ENCODE data around the gene DCAKD.

The DCAKD gene

DNA sequence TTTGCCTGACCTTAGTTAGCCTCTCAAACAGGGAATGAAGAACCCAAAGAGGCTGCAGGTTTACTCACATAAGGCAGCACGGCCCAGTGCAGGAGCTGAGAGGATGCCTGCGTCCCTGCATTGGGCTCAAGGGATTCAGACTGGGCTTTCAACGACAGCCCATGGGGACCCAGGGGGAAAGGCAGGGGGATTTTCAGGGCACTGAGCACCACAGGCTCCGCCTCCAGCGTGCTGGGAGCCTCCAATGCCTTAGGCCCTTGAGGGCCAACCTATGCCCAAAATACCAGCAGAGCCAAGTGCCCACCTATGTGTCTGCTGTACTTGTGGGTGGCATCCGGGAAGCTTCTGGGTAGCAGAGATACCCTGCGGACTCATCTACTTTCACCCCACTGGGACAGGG is 22.3 kb downstream of the DCAKD start:
- CTCF ChIA-PET = interaction anchor here (0.9 to 3.2 kb wide), 4 partner anchors 10 to 109 kb away, joined by 3 to 8 read pairs (median 3); no protein-coding TSS in a partner anchor
- DNase-seq (ENCODE audit: extremely low spot score) = no peak
- POLR2A ChIA-PET = no interaction called here
- TF ChIP-seq, protein P1, sequence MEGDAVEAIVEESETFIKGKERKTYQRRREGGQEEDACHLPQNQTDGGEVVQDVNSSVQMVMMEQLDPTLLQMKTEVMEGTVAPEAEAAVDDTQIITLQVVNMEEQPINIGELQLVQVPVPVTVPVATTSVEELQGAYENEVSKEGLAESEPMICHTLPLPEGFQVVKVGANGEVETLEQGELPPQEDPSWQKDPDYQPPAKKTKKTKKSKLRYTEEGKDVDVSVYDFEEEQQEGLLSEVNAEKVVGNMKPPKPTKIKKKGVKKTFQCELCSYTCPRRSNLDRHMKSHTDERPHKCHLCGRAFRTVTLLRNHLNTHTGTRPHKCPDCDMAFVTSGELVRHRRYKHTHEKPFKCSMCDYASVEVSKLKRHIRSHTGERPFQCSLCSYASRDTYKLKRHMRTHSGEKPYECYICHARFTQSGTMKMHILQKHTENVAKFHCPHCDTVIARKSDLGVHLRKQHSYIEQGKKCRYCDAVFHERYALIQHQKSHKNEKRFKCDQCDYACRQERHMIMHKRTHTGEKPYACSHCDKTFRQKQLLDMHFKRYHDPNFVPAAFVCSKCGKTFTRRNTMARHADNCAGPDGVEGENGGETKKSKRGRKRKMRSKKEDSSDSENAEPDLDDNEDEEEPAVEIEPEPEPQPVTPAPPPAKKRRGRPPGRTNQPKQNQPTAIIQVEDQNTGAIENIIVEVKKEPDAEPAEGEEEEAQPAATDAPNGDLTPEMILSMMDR (IDR thresholded peaks at IDR 0.05; ENCODE audit: control extremely low read depth, extremely low read depth, low read depth, missing control alignments) = no peak

DNA sequence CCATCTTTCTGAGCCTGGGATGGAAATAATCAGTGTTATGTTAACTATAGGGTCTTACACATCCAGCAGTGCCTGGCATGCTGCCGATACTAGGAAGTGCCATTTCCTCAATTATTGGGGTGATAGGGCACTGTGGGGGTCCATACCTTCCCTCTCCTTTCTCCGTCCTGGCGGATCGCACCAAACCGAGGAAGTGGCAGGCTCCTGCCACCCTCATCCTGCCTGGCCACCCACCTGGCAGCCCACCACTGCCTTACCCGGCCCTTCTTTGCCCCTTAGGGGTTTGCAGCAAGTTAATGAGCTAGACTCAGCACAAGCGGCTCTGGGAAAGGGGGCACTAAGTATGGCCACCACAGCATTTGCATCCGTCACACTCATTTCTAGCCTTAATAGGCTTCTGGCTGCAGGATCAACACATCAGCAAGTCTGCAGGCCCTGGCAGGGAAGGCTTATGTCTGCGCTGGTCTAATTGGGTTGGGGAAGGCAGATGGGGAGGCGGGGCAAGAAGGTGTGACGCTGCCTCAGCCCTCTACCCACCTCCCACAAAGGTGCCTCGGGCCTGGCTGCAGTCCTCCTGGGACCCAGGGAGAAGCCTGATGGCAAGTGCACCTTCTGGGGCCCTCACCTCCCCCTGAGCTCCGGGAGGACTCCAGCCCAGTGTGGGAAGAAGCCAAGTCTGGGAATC is 28.6 kb downstream of the DCAKD start:
- ChIA-PET POLR2A (no interaction called here), CTCF (interaction anchor here (0.7 to 12.5 kb wide), 29 partner anchors 9 to 252 kb away, joined by 3 to 196 read pairs (median 5); partner anchors contain the start of gene NMT1)
- no peak for DNase-seq (ENCODE audit: extremely low spot score)
- TF ChIP-seq, protein P1 (IDR thresholded peaks at IDR 0.05; ENCODE audit: control extremely low read depth, extremely low read depth, low read depth, missing control alignments) = no peak

DNA sequence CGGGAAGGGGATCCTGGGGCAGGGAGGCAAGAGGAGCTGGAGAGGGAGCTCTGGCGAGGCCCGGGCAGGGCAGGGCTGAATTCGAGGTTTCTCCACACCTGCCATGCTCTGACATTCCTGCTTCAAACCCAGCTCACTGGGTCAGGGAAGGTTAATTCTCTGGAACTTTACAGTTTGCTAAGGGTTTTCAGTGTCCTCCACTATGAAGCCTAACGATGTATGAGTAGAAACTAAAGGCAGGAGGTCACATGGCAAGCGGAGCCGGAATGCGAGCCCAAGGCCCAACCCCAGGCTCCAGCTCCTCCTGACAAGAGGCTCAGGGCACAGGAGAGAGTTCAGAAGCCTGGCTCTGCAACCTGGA is 29.2 kb downstream of the DCAKD start:
- TF ChIP-seq, protein P1 (IDR thresholded peaks at IDR 0.05; ENCODE audit: control extremely low read depth, extremely low read depth, low read depth, missing control alignments) = no peak
- ChIA-PET POLR2A (no interaction called here), CTCF (interaction anchor here (0.7 to 12.5 kb wide), 29 partner anchors 9 to 251 kb away, joined by 3 to 196 read pairs (median 5); partner anchors contain the start of gene NMT1)
- no peak for DNase-seq (ENCODE audit: extremely low spot score)

DNA sequence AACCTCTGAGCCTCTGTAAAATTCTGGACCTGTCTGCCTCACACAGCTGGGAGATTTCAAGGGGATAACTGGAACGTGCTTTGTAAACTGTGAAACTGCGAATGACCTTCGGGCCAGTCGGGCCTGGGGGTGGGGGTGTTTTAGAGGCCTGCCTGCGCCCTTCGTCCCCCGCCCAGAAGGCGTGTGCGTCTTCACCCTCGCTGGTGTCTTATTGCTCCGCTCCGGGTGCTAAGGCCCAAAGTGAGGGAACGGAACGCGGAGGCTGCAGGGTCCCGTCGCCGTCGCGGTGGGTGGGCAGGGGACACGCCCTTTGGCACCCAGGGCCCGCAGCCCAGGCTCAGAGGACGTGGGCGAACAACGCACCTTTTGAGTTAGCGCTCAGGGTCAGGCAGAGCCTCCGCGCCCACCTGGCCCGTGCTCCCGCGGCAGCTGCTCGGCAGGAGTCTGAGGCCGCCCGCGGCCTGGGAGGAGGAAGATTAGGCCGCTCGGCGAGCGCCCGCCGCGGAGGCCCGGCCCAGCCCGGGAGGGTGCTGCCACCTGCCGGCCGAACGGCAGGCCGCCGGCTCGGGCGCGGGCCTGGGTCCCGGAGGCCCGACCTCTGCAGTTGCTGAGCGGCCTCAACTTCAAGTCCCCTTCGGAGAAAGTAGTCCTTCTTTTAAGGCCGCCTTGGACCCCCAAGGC is 29.7 kb downstream of the DCAKD start:
- peak; percentile 91 for DNase-seq (ENCODE audit: extremely low spot score)
- ChIA-PET POLR2A (no interaction called here), CTCF (interaction anchor here (0.7 to 12.5 kb wide), 32 partner anchors 8 to 251 kb away, joined by 3 to 196 read pairs (median 5); partner anchors contain the start of genes DCAKD and NMT1)
- TF ChIP-seq, protein P1 (IDR thresholded peaks at IDR 0.05; ENCODE audit: control extremely low read depth, extremely low read depth, low read depth, missing control alignments) = peak; percentile 79

DNA sequence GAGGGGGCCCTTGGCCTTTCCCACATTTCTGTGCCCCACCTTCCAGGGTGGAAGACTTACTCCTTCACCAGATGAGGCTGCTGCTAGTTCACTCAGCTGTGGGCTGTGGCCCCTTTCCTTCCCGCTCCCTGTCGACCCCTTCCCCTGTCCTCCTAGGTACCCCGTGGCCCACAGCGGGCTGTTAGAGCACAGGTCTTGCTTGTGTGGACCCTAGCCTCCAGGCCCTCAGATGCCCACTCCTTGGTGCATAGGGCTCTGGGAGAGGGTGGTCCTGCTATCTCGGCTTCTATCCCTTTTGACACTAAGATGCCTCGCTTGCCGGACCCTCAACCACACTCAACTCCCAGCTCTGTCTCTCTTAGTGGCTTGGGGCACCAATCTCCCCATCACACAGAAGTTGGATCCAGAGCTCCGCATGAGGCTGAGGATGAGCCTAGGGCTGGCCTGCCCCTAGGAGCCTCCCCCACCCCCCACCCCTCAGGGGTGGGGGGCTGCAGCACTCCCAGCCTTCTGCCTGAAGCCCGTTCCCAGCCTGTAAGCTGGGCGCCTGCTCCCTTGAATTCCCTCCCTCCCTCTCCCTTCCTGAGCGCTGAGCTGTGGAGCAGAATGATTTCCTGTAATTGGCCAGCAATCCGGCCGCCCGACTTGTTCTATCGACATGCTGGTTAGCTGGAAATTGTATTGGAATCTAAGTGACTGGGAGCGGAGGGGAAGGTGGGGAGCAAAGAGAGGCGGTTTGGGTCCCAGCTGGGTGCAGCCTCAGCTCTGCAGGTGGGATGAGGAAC is 30.9 kb downstream of the DCAKD start:
- TF ChIP-seq, protein P1 (IDR thresholded peaks at IDR 0.05; ENCODE audit: control extremely low read depth, extremely low read depth, low read depth, missing control alignments) = no peak
- ChIA-PET POLR2A (interaction anchor here (0.6 to 1.6 kb wide), 2 partner anchors 34 to 45 kb away, joined by 3 to 4 read pairs; no protein-coding TSS in a partner anchor), CTCF (interaction anchor here (0.7 to 12.5 kb wide), 28 partner anchors 10 to 245 kb away, joined by 3 to 196 read pairs (median 5); partner anchors contain the start of genes ACBD4 and DCAKD)
- DNase-seq (ENCODE audit: extremely low spot score) = no peak

All from GM10248 (cell line).